Endothelial cell of umbilical vein (primary cell): ENCODE data around the gene RPL11. TPM values are rescaled to one million over a fixed set of nuclear protein-coding genes. Genes with fewer than 3 reads are reported as not detected.

Source experiments
- BruUV-seq: library from RNA; stranded (reverse); fragments of 400-500 nt; replicated peaks from 2 replicates; lab custom pipeline; 2021; lab: Mats Ljungman, UMichigan
- CTCF ChIA-PET: fragments of 300-600, 350-600 bp; sonication (Branson Sonifier 250); formaldehyde crosslinking; loops from one replicate; lab custom pipeline; 2021; ENCODE audit warnings: antibody characterized with exemption, inconsistent platforms; lab: Charles Lee
- POLR2A ChIA-PET: fragments of 300-600, 350-600 bp; sonication (Branson Sonifier 250); formaldehyde crosslinking; loops from one replicate; lab custom pipeline; 2021; ENCODE audit warnings: antibody characterized with exemption, inconsistent platforms; lab: Charles Lee
- DNase-seq: peaks from one replicate; pipeline ENCODE4 v3.0.0-alpha.2; 2011; ENCODE audit warnings: low read depth, low spot score
- FAIRE-seq: peaks from 2 replicates; lab custom pipeline; 2011; peaks lifted over from hg19 to GRCh38; lab: Jason Lieb, UNC
- H2AFZ ChIP-seq: 2 replicates; pipeline ENCODE4 v1.6.0; 2012; ENCODE audit warnings: low read depth, low read length, control low read depth, inconsistent platforms
- H3K27ac ChIP-seq: 2 replicates; pipeline ENCODE4 v1.5.1; 2011; ENCODE audit warnings: low read depth, mild to moderate bottlenecking, control low read depth, low read length, moderate library complexity; ENCODE audit not compliant: insufficient read depth
- H3K27me3 ChIP-seq, 2 experiments: 2 replicates each; pipeline versions ENCODE4 v1.6.0 to v1.6.1; 2011; ENCODE audit warnings: low read length in 2 of 2, mixed read lengths in 1 of 2; ENCODE audit not compliant: control insufficient read depth in 2 of 2, insufficient read depth in 2 of 2
- H3K36me3 ChIP-seq, 2 experiments: 2 replicates in 1 of 2; 3 replicates in 1 of 2; pipeline ENCODE4 v1.5.1; 2011; ENCODE audit warnings: low read length in 2 of 2, mild to moderate bottlenecking in 1 of 2, moderate library complexity in 1 of 2; ENCODE audit not compliant: control insufficient read depth in 2 of 2, insufficient read depth in 2 of 2; ENCODE audit errors: extremely low read depth in 1 of 2
- H3K4me1 ChIP-seq: 3 replicates; pipeline ENCODE4 v1.5.1; 2011; ENCODE audit warnings: mild to moderate bottlenecking, low read length; ENCODE audit not compliant: control insufficient read depth, insufficient read depth; ENCODE audit errors: extremely low read depth
- H3K4me2 ChIP-seq: 2 replicates; pipeline ENCODE4 v1.6.1; 2011; ENCODE audit warnings: low read length, control low read depth, mixed read lengths; ENCODE audit not compliant: insufficient read depth
- H3K4me3 ChIP-seq, 3 experiments: fragments of 200-600 bp in 1 of 3; sonication (generic), shearing (Covaris generic) in 1 of 3; replicated peaks in 1 of 3; 2 replicates each; pipeline ENCODE4 v1.5.1; 2011 to 2016; ENCODE audit warnings: control low read depth in 3 of 3, low read length in 3 of 3, mild to moderate bottlenecking in 2 of 3, inconsistent platforms in 1 of 3, low read depth in 1 of 3, moderate library complexity in 1 of 3; ENCODE audit not compliant: insufficient read depth in 1 of 3
- H3K79me2 ChIP-seq: 2 replicates; pipeline ENCODE4 v1.6.0; 2012; ENCODE audit warnings: low read length, inconsistent platforms; ENCODE audit not compliant: control insufficient read depth, insufficient read depth
- H3K9ac ChIP-seq: replicated peaks from 2 replicates; pipeline ENCODE3; 2011; ENCODE audit warnings: low read length, control low read depth; ENCODE audit not compliant: insufficient read depth; ENCODE audit errors: extremely low read depth
- H3K9me1 ChIP-seq: replicated peaks from 3 replicates; pipeline ENCODE4 v1.6.0; 2011; ENCODE audit warnings: mild to moderate bottlenecking, low read length; ENCODE audit not compliant: control insufficient read depth, insufficient read depth; ENCODE audit errors: extremely low read depth
- H3K9me3 ChIP-seq: replicated peaks from 2 replicates; pipeline ENCODE4 v1.5.1; 2012; ENCODE audit warnings: low read length, inconsistent platforms; ENCODE audit not compliant: control insufficient read depth, insufficient read depth
- H4K20me1 ChIP-seq: replicated peaks from 2 replicates; pipeline ENCODE3; 2011; ENCODE audit warnings: mild to moderate bottlenecking, low read length; ENCODE audit not compliant: control insufficient read depth, insufficient read depth; ENCODE audit errors: extremely low read depth
- EZH2 ChIP-seq: IDR thresholded peaks from 2 replicates; pipeline ENCODE4 v1.6.1; 2012; ENCODE audit warnings: borderline replicate concordance, low read depth, mild to moderate bottlenecking, moderate library complexity, low read length, inconsistent platforms; ENCODE audit not compliant: severe bottlenecking
- FOS ChIP-seq: IDR thresholded peaks from 2 replicates; pipeline ENCODE4 v1.6.1; 2011; ENCODE audit warnings: mild to moderate bottlenecking, low read length, moderate library complexity, borderline replicate concordance; ENCODE audit not compliant: insufficient read depth
- GATA2 ChIP-seq: IDR thresholded peaks from 2 replicates; pipeline ENCODE4 v1.7.0; 2011; ENCODE audit warnings: low read depth, mild to moderate bottlenecking, moderate library complexity, mixed read lengths, low read length; ENCODE audit not compliant: insufficient read length, insufficient read depth
- JUN ChIP-seq: IDR thresholded peaks from 2 replicates; pipeline ENCODE4 v1.6.1; 2011; ENCODE audit warnings: borderline replicate concordance, low read depth; ENCODE audit not compliant: insufficient read length, insufficient read depth
- MYC ChIP-seq: IDR thresholded peaks from one replicate; pipeline ENCODE4 v1.6.1; 2011; ENCODE audit warnings: mild to moderate bottlenecking, low read depth, low read length
- POLR2A ChIP-seq: IDR thresholded peaks from 2 replicates; pipeline ENCODE4 v1.6.1; 2012; ENCODE audit warnings: low read depth, mild to moderate bottlenecking, control low read depth, low read length
- POLR2AphosphoS5 ChIP-seq: IDR thresholded peaks from 2 replicates; pipeline ENCODE4 v1.6.1; 2012; ENCODE audit warnings: low read depth, mild to moderate bottlenecking, control low read depth, low read length, moderate library complexity; ENCODE audit not compliant: insufficient read depth
- dilution Hi-C: fragments of 300-500 bp; cut with MboI; formaldehyde crosslinking; loops from one replicate; pipeline ENCODE4 v1.15.0; 2019; ENCODE audit warnings: low sequenced_read_pairs; ENCODE audit not compliant: extremely low pct_ligation_motif_present
- intact Hi-C: fragments of 100-400 bp; cut with micrococcal nuclease; formaldehyde crosslinking; loops from one replicate; pipeline ENCODE4 v1.10.0; 2022
- polyA plus RNA-seq, 4 experiments: library from polyadenylated mRNA; depleted of rRNA in 3 of 4; stranded (reverse) in 3 of 4; unstranded in 1 of 4; fragments of >200 nt; gene quantifications; 2 replicates each; pipeline versions ENCODE4 v1.2.1 to v1.2.3, GENCODE V29; 2011 to 2012; ENCODE audit warnings: missing spikeins in 1 of 4
- total RNA-seq: library from RNA; stranded (reverse); gene quantifications from 2 replicates; pipeline ENCODE4 v1.2.3, GENCODE V29; 2021
- TF ChIP-seq, protein P1 (sequence below), 2 donors: IDR thresholded peaks; 1 replicate in 1 of 2; 2 replicates in 1 of 2; pipeline ENCODE4 v1.5.1; 2011; ENCODE audit warnings: low read length in 2 of 2, mild to moderate bottlenecking in 2 of 2, moderate library complexity in 2 of 2, control low read depth in 1 of 2, inconsistent platforms in 1 of 2, low read depth in 1 of 2; ENCODE audit not compliant: insufficient read depth in 1 of 2; ENCODE audit errors: extremely low read depth in 1 of 2
- TF ChIP-seq, protein P2 (sequence below): IDR thresholded peaks from 2 replicates; pipeline ENCODE4 v1.6.1; 2011; ENCODE audit not compliant: insufficient read depth, insufficient read length

Gene RPL11
- total and polyA plus RNA-seq, 2 donors (not counting 3 experiments of a cell fraction or from before 2014, with no cell fraction given) = 861 to 1,084 TPM

DNA sequence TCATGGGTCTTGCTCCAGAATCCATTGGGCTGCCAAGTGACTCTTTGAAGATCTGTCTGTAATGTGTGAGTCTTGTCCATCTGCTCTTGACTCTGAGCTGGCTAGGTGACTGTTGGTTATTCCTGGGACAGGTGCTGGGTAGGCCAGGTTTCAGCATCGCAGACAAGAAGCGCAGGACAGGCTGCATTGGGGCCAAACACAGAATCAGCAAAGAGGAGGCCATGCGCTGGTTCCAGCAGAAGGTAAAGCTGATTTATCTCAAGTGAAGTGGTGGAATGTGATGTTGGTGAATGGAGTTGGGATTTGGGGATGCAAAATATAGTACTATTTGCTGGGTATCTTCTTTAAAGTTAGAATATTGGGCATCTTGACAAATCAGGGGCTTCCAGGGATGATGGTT, 4.1 kb downstream of the RPL11 start:
- dilution Hi-C loops (no loop called here), intact Hi-C loops (loop anchor here (5.0 kb wide), 1 partner anchor 252 kb away; no protein-coding TSS in a partner anchor)
- H3K79me2 ChIP-seq = peaks cover 88% of the 10 kb centered on the region
- no peaks in the 10 kb centered on the region for H3K27me3 ChIP-seq
- H3K4me3 ChIP-seq = no peak overlapping the region
- H3K9me3 ChIP-seq = no peaks in the 10 kb centered on the region
- peaks cover 30% of the 10 kb centered on the region for H3K4me1 ChIP-seq
- H3K4me2 ChIP-seq = peak overlapping the region; percentile 35
- H3K9me1 ChIP-seq = no peaks in the 10 kb centered on the region
- no peak overlapping the region for H3K9ac ChIP-seq
- peaks cover 47 to 52% of the 10 kb centered on the region in 2 experiments for H3K36me3 ChIP-seq
- H2AFZ ChIP-seq = no peak overlapping the region
- CTCF ChIA-PET = interaction anchor here (0.9 to 1.8 kb wide), 2 partner anchors 50 to 76 kb away, joined by 3 to 5 read pairs; no protein-coding TSS in a partner anchor
- peaks cover 14% of the 10 kb centered on the region for H4K20me1 ChIP-seq
- no peak for TF ChIP-seq MYC
- no peak for TF ChIP-seq GATA2
- TF ChIP-seq, protein P1, sequence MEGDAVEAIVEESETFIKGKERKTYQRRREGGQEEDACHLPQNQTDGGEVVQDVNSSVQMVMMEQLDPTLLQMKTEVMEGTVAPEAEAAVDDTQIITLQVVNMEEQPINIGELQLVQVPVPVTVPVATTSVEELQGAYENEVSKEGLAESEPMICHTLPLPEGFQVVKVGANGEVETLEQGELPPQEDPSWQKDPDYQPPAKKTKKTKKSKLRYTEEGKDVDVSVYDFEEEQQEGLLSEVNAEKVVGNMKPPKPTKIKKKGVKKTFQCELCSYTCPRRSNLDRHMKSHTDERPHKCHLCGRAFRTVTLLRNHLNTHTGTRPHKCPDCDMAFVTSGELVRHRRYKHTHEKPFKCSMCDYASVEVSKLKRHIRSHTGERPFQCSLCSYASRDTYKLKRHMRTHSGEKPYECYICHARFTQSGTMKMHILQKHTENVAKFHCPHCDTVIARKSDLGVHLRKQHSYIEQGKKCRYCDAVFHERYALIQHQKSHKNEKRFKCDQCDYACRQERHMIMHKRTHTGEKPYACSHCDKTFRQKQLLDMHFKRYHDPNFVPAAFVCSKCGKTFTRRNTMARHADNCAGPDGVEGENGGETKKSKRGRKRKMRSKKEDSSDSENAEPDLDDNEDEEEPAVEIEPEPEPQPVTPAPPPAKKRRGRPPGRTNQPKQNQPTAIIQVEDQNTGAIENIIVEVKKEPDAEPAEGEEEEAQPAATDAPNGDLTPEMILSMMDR (IDR thresholded peaks at IDR 0.05; ENCODE audit: extremely low read depth in 1 of 2, insufficient read depth in 1 of 2, low read depth in 1 of 2, low read length in 2 of 2) = no peak
- no peak for TF ChIP-seq FOS
- no peak for TF ChIP-seq POLR2AphosphoS5
- no peak for TF ChIP-seq POLR2A
- TF ChIP-seq EZH2 = no peak
- no peak for TF ChIP-seq JUN
- TF ChIP-seq, protein P2, sequence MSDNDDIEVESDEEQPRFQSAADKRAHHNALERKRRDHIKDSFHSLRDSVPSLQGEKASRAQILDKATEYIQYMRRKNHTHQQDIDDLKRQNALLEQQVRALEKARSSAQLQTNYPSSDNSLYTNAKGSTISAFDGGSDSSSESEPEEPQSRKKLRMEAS = no peak
- DNase-seq (no peak), FAIRE-seq (no peak)
- POLR2A ChIA-PET = no interaction called here
- H3K27ac ChIP-seq = no peak overlapping the region
- BruUV-seq = no TSS peak
